Measurements from ENCODE around the gene ZNF91. TPM values are rescaled to one million over a fixed set of nuclear protein-coding genes. Genes with fewer than 3 reads are reported as not detected.
"Not testable (repeated sequence)": the region's sequence is repeated elsewhere in the genome, so short reads cannot be mapped to it uniquely, and the experiment has no call there.

ZNF91 gene
- total RNA-seq, 1 donor from 2014 or later = 149 TPM

GRCh38 chr19:23377276-23377675, 18.0 kb downstream of the ZNF91 start:
- DNase-seq (ENCODE audit: low spot score, unreplicated experiment) = no peak
- Mint-ChIP-seq H3K4me1 (ENCODE audit: low read depth) (no peaks in the 10 kb centered on the region), H3K27ac (no peak overlapping the region), H3K36me3 (ENCODE audit: insufficient read depth) (peaks cover 76% of the 10 kb centered on the region), H3K27me3 (no peaks in the 10 kb centered on the region), H3K9me3 (ENCODE audit: low read depth) (peaks cover 33% of the 10 kb centered on the region), H3K4me3 (ENCODE audit: low read depth) (no peak overlapping the region)
- TF ChIP-seq CTCF (IDR thresholded peaks at IDR 0.05; ENCODE audit: unreplicated experiment) = no peak

- Mint-ChIP-seq H3K36me3 (ENCODE audit: insufficient read depth) (peaks cover 77% of the 10 kb centered on the region), H3K4me3 (ENCODE audit: low read depth) (no peak overlapping the region), H3K27me3 (no peaks in the 10 kb centered on the region), H3K4me1 (ENCODE audit: low read depth) (no peaks in the 10 kb centered on the region), H3K9me3 (ENCODE audit: low read depth) (peaks cover 21% of the 10 kb centered on the region), H3K27ac (peak overlapping the region; percentile 69)
- TF ChIP-seq CTCF (IDR thresholded peaks at IDR 0.05; ENCODE audit: unreplicated experiment) = no peak
- no peak for DNase-seq (ENCODE audit: low spot score, unreplicated experiment)
Observed at GRCh38 chr19:23366437-23366836, 28.8 kb downstream of the ZNF91 start.

GRCh38 chr19:23366031-23366430, 29.2 kb downstream of the ZNF91 start:
- peaks cover 77% of the 10 kb centered on the region for H3K36me3 Mint-ChIP-seq (ENCODE audit: insufficient read depth)
- H3K4me1 Mint-ChIP-seq (ENCODE audit: low read depth); DNase-seq (ENCODE audit: low spot score, unreplicated experiment); H3K27me3 Mint-ChIP-seq; H3K4me3 Mint-ChIP-seq (ENCODE audit: low read depth); H3K27ac Mint-ChIP-seq: not testable (repeated sequence)
- peaks cover 24% of the 10 kb centered on the region for H3K9me3 Mint-ChIP-seq (ENCODE audit: low read depth)

- Mint-ChIP-seq H3K4me3 (ENCODE audit: low read depth) (no peak overlapping the region), H3K27ac (no peak overlapping the region), H3K36me3 (ENCODE audit: insufficient read depth) (peaks cover 76% of the 10 kb centered on the region), H3K9me3 (ENCODE audit: low read depth) (peaks cover 29% of the 10 kb centered on the region), H3K27me3 (no peaks in the 10 kb centered on the region), H3K4me1 (ENCODE audit: low read depth) (no peaks in the 10 kb centered on the region)
- no peak for DNase-seq (ENCODE audit: low spot score, unreplicated experiment)
- no peak for TF ChIP-seq CTCF (IDR thresholded peaks at IDR 0.05; ENCODE audit: unreplicated experiment)
Observed at GRCh38 chr19:23365222-23365621, 30.0 kb downstream of the ZNF91 start.

GRCh38 chr19:23361843-23362242, 33.4 kb downstream of the ZNF91 start:
- H3K4me3 Mint-ChIP-seq (ENCODE audit: low read depth); H3K27me3 Mint-ChIP-seq; H3K4me1 Mint-ChIP-seq (ENCODE audit: low read depth); DNase-seq (ENCODE audit: low spot score, unreplicated experiment): not testable (repeated sequence)
- Mint-ChIP-seq H3K9me3 (ENCODE audit: low read depth) (peaks cover 45% of the 10 kb centered on the region), H3K36me3 (ENCODE audit: insufficient read depth) (peaks cover 80% of the 10 kb centered on the region), H3K27ac (peak overlapping the region; percentile 71)

- Mint-ChIP-seq H3K9me3 (ENCODE audit: low read depth) (peaks cover 80% of the 10 kb centered on the region), H3K27ac (no peak overlapping the region)
- no peak for TF ChIP-seq CTCF (IDR thresholded peaks at IDR 0.05; ENCODE audit: unreplicated experiment)
Observed at GRCh38 chr19:23351806-23352205, 43.5 kb downstream of the ZNF91 start.

More at GRCh38 chr19:23351806-23352205, 43.5 kb downstream of the ZNF91 start:
- Mint-ChIP-seq H3K36me3 (ENCODE audit: insufficient read depth) (peaks cover 94% of the 10 kb centered on the region), H3K4me3 (ENCODE audit: low read depth) (no peak overlapping the region), H3K4me1 (ENCODE audit: low read depth) (no peaks in the 10 kb centered on the region), H3K27me3 (no peaks in the 10 kb centered on the region)
- DNase-seq (ENCODE audit: low spot score, unreplicated experiment) = no peak
